Measurements from ENCODE around the gene EYA4.

The EYA4 gene

DNA sequence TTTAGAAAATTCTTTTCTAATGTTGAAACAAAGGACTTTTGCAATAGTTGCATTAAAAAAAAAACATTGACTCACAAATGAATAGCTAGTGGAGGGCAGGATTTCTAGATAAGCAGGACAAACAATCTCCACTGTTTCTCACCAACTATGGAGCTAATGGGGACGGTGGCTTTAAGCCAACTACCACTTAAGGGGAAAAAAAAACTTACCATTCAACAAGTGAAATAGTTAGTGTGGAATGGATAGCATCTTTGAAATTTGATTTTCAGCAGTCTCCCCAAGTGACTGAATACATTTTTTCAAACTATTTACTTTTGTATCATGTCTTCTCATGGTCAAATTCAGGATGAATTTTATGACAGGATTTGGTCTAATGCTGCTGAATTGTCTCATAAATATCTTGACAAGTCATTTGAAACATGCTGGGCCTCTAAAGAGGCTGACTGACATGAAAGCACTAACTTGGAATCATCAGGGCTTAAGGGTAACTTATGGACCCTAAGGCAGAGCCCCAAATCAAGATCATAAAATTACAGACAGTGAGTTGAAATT is 100.5 kb downstream of the EYA4 start:
- in situ Hi-C loops (cut with HindIII; ENCODE audit: low sequenced_read_pairs), result no loop called here

- in situ Hi-C loops (cut with HindIII; ENCODE audit: low sequenced_read_pairs), result no loop called here
Measured at GRCh38 chr6:133343220-133343619, 102.1 kb downstream of the EYA4 start.

DNA sequence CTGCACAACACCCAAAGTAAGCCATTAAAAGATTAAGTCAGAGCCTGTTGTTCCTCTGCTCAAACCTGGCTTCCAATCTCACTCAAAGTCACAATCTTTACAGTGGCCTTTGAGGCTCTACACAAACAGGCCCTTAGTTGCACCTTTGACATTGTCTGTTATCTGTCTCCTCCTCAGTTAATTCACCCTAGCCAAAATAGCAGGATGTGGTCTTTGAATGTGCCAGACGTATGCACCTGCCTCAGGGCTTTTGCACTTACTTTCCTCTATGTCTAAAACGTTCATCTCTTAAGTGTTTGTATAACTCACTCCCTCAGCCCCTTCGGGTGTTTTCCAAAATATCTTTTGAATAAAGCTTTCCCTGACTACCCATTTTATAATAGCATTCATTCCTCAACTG is 107.7 kb downstream of the EYA4 start:
- in situ Hi-C loops (cut with HindIII; ENCODE audit: low sequenced_read_pairs), result no loop called here

- in situ Hi-C loops (cut with HindIII; ENCODE audit: low sequenced_read_pairs), result no loop called here
Measured at GRCh38 chr6:133350928-133351327, 109.8 kb downstream of the EYA4 start.

GRCh38 chr6:133352046-133352445 is 110.9 kb downstream of the EYA4 start:
- in situ Hi-C loops (cut with HindIII; ENCODE audit: low sequenced_read_pairs), result no loop called here

DNA sequence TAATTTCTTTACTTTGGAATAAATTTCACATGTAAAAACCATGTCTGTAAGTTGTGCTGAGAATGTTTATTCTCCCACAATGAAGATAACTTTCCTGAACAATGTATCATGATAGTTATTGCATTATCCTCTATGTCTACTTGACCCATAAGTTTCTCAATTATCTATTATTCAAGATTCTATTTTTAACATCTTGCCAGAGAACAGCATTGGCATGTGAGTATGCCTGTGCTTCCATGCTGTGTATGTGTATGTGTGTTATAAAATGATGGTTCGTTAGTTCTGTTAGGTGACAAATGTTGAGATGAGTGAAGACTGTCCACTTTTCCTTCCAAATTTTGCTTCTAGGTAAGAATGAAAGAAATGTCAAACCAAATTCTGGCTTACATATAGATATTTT is 111.9 kb downstream of the EYA4 start:
- in situ Hi-C loops (cut with HindIII; ENCODE audit: low sequenced_read_pairs), result no loop called here

GRCh38 chr6:133355922-133356321 is 114.8 kb downstream of the EYA4 start:
- in situ Hi-C loops (cut with HindIII; ENCODE audit: low sequenced_read_pairs), result no loop called here

GRCh38 chr6:133358574-133359150 is 117.5 kb downstream of the EYA4 start:
- in situ Hi-C loops (cut with HindIII; ENCODE audit: low sequenced_read_pairs), result no loop called here

GRCh38 chr6:133359256-133359655 is 118.1 kb downstream of the EYA4 start:
- in situ Hi-C loops (cut with HindIII; ENCODE audit: low sequenced_read_pairs), result no loop called here

GRCh38 chr6:133359760-133360159 is 118.6 kb downstream of the EYA4 start:
- in situ Hi-C loops (cut with HindIII; ENCODE audit: low sequenced_read_pairs), result no loop called here

DNA sequence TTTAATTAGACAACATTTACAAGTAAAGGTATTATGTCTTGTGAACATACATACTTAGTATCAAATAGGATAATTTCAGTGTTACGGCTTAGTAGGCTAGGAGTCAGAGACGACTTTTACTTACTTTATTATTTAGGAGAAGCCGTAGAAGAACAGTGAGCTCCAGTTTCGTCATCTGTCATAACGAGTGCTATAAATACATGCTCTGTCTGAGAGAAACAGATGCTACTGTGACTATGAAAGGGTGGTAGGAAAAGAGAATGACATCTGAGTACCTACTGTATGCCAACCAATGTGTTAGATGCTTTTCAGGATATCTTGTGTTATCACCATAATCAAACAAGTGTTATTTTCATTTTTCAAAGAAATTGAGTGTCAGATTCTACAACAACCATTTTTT is 119.0 kb downstream of the EYA4 start:
- in situ Hi-C loops (cut with HindIII; ENCODE audit: low sequenced_read_pairs), result no loop called here

- in situ Hi-C loops (cut with HindIII; ENCODE audit: low sequenced_read_pairs), result no loop called here
Measured at GRCh38 chr6:133362813-133363212, 121.7 kb downstream of the EYA4 start.

DNA sequence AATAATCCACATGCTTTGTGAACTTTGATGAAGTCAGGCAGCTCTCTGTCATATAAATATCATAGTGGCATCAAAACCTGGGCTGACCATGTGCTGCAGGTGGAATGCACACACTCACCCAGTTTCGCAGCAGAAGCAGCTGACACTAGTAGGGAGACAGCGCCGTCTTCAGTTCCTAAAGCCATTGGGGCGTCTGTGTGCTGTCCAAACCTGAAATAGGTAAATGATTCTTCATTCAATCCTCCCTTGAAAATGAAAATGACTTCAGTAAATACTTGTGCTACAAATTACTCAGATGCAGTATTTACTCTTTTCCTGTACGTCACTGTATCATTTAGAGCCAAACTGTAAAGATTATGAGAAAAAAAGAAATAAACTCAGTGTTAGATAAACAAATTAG is 127.5 kb downstream of the EYA4 start:
- in situ Hi-C loops (cut with HindIII; ENCODE audit: low sequenced_read_pairs), result no loop called here

DNA sequence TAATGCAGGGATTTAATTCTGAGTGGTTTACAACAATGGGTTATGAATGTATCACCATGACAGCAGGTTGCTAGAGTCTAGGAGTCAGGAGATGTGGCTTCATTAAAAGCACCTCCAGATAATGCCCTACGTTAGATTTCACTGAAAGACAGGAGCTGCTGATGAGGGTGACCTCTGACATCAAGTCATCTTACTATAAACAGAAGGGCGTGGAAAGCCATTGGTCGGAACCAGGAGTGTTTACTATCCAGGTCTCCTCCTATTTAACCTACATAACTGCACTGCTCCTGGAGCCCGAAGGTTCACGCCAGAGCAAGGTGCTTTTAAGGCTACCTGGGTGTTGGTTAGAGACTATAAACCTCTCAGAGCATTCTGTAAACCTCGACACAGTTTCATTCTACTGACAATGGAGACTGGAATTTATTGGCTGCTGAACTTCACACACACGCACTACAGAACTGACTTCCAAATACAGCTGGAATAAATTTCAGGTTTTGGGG is 128.7 kb downstream of the EYA4 start:
- in situ Hi-C loops (cut with HindIII; ENCODE audit: low sequenced_read_pairs), result no loop called here

- in situ Hi-C loops (cut with HindIII; ENCODE audit: low sequenced_read_pairs), result no loop called here
Measured at GRCh38 chr6:133376743-133377142, 135.6 kb downstream of the EYA4 start.

DNA sequence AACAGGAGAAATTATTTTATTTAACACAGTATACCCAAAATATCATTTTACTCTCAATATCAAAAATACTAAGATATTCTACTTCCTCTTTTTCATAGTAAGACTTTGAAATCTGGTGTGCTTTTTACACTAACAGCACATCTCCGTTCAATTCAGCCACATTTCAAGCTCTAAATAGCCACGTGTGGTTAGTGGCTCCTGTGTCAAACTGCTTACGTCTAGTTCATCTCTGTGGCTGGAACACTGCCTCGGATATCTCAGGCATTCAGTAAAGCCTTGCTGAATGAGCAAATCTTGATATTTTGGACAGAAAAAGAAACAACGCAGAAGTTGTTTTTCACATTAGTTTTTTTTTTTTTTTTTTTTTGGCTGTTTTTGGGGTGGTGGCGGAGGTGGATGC is 136.1 kb downstream of the EYA4 start:
- in situ Hi-C loops (cut with HindIII; ENCODE audit: low sequenced_read_pairs), result no loop called here

GRCh38 chr6:133380047-133380446 is 138.9 kb downstream of the EYA4 start:
- in situ Hi-C loops (cut with HindIII; ENCODE audit: low sequenced_read_pairs), result no loop called here

DNA sequence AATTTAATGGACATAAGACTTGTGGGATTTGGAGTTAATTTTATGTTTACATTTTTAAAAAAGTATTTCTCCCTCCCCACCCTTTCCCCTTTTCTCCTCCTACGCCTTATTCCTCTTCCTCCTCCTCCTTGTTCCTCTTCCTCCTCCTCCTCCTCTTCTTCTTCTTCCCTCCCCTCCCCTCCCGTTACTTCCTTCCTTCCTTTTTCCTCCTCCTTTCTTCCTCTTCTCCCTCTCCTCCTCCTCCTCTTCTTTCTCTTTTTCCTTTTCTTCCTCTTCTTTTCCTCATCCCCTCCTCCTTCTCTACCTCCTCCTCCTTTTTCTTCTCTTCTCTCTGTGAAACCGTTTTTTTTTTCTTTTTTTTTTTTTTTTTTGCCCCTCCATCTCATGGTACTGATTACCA is 139.6 kb downstream of the EYA4 start:
- in situ Hi-C loops (cut with HindIII; ENCODE audit: low sequenced_read_pairs), result no loop called here

- in situ Hi-C loops (cut with HindIII; ENCODE audit: low sequenced_read_pairs), result no loop called here
Measured at GRCh38 chr6:133388731-133389130, 147.6 kb downstream of the EYA4 start.

- in situ Hi-C loops (cut with HindIII; ENCODE audit: low sequenced_read_pairs), result no loop called here
Measured at GRCh38 chr6:133390168-133390567, 149.0 kb downstream of the EYA4 start.

GRCh38 chr6:133392015-133392414 is 150.9 kb downstream of the EYA4 start:
- in situ Hi-C loops (cut with HindIII; ENCODE audit: low sequenced_read_pairs), result no loop called here

DNA sequence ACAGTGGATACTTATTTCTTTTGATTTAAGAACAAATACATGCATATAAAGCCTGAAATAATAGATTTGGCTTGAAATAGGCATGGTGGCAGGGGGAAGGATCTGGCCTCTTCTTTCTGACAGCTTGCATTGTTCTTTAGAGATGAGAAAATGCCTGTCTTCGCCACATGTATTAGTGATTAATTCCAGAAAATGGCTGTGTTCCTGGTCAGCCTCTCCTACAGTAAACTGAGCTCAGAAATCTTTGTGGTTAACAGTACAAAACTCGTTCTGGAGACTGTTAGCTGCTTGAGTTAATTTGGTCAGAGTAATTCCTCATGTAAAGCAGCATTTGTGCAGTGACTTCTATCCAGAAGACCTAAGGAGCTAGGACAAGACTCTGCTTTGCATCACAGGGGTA is 151.5 kb downstream of the EYA4 start:
- in situ Hi-C loops (cut with HindIII; ENCODE audit: low sequenced_read_pairs), result no loop called here

DNA sequence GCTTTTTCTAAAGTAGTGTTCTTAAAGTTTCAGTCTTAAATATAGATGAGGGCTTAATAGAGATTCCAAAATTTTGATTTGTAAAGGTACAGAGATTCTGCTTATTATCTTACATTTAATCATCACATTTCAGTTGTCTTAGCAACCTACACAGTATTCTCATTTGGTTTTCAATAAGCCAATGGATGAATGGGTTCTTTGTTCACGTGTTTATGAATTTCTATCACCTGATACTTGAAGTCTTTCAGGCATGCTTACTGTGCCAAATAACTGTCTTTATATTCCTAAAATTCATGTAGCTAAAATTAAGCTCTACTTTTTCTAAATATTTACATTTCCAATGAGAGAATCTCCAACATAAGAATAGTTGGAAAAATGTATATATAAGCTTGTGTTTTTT is 152.7 kb downstream of the EYA4 start:
- in situ Hi-C loops (cut with HindIII; ENCODE audit: low sequenced_read_pairs), result no loop called here
